Embryonic facial prominence (tissue), 1 donor: ENCODE results near the gene AADACL4.

ENCODE experiments used
- DNase-seq: peaks from one replicate; pipeline ENCODE4 v3.0.0-alpha.2; 2016; ENCODE audit errors: extremely low spot score

Gene AADACL4

DNA sequence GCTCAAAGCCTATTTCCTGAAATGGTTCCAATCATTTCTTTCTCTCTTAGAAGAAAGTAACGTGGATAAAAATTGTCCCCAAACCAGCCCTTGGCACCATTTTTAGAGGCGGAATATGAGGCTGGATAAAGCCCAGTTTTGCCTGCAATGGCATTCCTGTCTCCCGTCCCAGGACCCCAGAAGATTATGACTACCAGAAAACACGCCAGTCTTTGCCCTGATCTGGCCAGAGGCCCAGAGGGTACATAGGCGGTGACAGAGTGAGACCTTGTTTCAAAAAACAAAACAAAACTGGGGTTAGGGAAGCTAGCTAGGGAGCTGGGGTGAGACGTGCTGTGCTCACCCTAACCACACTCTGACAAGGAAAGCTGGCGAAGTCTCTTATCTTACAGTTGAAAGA lies at the start of gene AADACL4:
TSS of gene AADACL4 (plus strand) at position 301 of the 400 bp plus-strand sequence. CDS start 462 bp downstream, outside the sequence.
- no peak for DNase-seq

DNA sequence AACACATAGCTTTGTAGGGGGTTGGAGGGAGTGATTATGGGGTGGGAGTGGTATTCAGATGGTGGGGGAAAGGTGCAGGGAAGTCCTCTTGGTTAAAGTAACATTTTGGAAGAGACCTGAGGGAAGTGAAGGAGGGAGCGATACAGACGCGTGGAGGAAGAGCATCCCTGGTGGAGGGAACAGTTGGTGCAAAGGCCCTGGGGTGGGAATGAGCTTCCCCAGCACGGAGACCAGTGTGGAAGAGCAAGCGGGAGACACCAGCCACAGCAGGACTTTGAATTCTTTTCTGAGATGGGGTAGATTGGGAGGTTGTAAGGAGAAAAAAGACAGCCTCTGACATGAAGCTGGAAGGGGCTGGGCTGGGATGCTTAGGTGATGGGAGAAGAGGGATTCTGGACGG lies 49.4 kb upstream of the AADACL4 start:
- DNase-seq: no peak

DNA sequence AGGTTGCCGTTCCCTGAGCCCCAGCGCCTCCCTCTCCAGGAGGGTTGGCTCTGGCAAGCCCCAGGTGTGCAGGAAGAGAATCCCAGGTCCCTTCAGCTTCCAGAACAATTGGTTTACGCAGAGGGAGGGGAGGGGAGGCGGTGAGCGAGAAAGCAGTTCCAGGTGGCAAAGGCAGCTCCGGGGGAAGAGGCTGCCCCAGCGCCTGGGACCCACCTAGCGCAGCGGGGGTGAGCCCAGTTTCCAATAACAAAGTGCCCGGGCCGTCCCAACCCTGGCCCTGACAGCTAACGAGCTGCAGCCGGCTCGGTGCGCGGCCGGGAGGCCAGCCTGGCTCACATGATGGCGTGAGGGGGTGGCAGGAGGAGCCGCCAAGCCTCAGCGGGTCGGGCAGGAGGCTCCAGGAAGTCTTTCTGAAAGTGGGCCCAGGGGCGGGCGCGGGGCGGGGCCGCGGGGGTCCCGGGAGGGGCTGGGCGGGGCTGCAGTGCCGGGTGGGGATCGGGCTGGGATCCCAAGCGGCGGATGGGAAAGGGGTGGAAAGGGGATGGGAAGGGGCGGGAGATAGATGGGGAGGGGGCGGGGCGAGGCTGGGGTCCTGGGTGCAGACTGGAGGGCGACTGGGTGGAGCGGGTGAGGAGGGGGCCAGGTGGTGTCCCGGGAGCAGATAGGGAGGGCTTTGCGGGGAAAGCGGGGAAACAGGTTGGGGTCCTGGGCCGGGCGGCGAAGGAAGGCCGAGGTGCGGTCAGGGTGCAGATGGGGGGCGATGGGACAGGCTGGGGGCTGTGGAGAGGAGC lies 48.7 kb upstream of the AADACL4 start:
- no peak for DNase-seq

DNA sequence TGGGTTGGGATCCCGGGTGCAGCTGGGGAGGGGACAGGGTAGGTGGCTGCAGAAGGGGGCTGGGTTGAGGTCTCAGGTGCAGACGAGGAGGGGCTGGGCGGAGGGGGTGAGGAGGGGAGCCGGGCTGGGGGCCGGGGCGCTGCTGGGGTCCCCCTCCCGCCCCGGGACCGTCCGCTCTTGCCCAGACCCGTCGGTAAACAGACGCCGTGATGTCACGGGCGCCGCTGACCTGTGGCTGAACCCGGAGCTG lies 48.2 kb upstream of the AADACL4 start:
- DNase-seq: no peak

DNA sequence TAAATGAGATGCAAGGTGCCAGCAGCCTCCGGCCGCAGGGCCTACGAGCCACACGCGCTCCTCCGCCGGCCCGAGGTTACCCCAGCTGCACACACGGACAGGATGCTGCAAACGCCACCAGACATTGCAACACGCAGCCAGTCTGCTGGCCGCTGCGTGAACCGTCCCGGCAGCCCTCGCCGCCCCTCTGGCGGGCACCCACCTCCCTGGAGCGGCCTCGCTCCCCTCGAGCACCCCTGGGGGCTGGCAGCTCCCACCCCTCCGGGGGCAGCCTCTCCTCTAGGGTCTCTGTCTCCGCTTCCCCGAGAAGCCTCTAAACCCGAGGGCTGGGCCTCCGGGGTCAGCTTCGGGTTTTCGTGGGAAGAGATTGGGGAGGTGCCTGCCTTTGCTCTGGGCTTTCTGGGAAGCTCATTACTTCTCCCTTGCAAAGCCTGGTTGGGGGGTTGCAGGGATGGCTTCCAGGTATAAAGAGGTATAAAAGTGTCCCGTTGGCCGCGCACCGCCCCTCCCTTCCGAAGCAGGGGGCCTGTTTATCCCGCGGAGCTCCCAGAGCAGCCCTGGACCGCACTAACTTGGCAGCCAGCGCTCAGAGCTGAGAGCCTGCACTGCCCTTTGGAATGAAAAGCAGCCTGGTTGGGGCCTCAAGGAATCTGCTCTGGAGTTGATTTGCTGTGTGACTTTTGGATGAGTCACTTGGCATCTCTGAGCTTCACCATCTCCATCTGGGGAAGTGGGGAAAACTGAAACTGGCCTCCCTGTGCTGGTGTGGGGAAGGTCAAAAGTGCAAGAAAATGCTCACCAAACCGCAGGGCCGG lies 47.7 kb upstream of the AADACL4 start:
- peak; percentile 25 for DNase-seq

DNA sequence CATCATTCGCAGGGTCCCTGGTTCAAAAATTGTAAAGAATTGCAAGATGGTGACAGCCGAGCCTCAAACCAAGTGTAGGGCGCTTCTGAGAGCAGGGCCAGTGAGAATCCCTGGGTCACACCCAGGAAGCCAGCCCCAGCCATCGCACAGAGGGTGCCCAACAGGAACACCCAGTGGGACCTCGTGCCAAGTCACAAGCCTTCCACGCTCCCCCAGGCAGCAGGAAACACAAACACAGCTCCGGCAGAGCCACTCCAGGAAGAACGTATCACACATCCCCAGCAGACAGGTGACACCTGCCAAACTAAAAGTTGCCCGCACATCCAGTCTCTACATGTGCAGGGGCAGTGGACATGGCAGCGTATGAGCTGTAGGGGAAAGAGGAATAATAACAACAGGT lies 46.1 kb upstream of the AADACL4 start:
- no peak for DNase-seq

DNA sequence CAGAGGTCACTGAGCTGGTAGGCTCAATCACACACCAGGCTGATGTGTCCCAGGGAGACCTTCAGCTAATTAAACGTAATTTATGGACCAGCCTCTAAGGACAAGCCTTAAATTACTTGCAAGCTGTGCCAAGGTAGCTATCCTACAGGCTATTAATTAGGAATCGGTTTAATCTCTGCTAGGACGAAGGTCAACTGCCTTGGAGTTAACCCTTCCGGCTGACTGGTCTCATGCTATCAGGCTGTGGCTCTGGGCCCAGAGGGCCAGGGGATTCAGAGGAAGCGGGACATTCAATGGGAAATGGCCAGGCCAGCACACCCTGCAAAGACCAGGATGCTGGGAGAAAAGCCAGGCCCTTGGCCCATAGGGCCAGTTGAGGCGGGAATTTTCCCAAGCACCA lies 44.9 kb upstream of the AADACL4 start:
- no peak for DNase-seq

DNA sequence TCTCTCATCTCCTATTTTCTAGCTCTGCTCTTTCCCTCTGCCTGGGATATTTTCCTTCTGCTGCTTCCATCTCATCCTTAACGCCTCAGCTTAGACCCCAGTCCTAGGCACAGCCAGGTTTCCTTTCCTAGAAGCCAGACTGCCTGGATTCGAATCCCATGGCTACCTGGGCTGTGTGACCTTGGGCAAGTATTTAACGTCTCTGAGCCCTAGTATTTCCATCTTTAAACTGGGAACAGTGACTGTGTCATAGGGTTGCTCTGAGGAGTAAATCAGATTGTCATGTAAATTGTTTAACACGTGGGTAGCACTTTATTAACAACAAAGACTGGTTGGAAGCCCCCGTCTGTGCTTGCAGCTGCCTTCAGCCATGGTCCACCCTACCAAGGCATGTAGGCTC lies 44.2 kb upstream of the AADACL4 start:
- DNase-seq: no peak

DNA sequence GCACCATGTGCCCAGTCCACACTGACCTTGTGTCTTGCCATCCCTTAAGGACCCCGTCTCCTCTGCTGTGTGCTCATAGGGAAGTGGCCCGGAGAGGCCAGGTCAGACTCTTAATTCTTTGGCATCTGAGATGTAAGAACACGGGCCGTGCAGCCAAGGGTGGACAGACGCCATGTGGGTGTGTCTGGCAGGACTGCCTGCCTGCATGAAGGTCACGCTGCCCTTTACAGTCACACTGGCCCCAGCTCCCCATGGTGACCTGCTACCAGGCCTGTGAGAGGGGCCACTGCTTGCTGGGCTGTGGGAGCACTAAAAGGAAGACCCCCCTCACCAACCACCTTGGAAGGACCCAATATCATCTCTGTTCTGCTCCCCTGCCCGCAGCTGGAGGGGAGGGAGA lies 43.5 kb upstream of the AADACL4 start:
- DNase-seq: no peak

DNA sequence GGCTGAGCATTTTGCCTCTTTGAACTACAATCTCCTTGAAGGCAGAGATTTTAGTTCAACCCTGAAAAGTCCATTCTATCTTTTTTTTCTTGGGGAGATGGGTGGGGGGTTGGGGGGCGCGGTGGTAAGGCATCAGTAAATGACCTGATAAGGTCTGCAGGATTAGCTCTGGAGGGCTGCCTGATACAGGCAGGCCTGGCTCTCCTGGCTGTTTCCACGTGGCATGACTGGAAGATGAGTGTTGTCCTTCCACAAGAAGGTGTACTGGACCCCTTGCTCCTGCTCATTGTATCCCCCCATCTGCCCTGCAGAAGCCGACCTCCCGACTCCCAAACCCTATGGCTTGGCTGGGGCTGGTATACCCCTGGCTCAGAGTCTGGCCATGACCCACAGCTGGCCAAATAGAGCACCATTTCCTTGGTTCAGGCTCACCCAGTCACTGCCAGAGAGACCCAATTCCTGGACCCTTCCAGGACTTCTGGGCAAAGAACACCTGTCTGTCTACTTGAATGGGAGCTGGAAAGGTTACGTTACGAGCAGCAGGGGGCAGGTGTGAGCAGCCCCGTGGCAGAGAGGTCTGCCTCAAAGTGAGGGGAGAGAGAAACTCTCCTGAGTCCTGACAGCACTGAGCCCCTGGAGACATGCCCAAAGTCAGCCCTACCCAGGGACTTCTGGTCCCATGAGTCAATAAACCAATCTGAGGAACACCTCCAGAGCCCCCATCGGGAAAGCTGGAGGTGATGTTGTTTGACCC lies 42.8 kb upstream of the AADACL4 start:
- DNase-seq: no peak

DNA sequence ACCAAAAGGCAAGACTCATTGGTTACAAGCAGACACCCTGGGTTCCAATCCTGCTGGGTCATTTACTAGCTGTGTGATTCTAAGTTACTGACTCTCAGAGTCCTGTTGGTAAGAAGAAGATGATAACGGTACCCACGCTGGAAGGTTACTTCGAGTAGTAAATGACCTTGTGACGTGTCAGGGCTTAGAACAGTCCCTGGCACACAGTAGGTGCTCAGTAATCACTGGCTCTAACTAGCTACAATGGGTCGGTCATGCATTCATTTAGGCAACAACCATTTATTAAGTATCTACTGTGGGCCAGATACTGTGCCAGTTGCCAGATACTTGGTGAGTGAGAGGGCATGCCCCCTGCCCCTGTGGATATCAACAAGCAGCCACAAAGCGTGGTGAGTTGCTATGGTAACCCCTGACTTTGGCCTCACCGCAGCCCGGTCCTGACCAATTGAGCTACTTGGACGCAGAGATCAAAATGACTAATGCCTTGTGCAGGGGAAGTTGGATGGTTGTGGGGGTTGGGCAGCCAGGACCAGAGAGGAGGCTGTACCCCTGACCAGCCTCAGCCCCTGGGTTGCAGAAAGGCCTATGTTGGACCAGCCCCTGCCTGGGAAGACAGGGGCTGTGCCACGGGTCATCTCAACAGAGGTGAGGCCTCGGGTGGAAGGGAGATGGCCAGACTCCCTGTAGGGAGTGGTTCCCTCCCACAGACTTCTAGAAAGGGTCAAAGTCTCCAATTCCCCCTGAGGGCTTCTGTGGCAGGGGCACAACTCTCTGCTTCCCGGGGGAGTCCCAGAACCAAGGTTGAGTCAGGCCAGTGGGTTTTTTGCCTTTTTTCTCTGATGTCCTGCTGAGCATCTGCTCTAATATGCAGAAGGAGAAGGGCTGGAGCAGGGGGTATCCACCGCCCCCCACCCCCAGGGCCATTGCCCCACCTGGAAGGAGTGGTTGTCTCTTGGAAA lies 41.9 kb upstream of the AADACL4 start:
- no peak for DNase-seq

DNA sequence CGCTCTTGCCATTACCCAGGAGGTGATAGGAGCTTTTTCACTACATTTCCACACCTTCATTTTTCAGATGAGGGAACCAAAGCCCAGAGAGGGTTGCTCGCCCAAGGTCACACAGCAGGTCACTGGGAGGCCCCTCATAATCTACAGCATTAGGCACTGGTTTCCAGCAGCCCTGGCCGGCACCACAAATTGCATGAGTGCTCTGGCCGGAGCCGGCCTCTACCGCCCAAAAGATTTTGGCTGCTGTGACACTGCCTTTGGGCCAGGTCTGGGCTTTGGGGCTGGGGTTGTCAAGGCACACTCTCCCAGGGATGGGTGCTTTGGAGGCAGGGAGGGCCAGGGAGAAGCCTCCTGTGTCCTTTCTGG lies 41.2 kb upstream of the AADACL4 start:
- no peak for DNase-seq

DNA sequence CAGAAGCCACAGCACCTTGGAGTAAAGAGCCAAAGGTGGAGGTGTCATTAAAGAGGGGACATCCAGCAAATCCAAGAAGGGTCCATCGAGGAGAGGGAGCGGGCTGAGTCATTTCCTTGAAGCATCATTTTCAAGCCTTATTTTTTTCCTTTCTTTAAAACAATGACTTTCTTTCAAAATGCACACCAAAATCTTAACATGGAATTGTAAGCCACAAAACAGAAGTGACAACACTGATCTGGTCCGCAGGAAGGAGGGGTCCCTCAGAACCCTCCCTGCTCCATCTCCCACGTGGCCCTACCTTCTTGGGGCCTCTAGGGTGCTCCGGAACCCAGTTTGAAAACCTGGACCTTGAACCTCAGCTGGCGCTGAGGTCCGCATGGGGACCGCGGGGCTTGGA lies 40.7 kb upstream of the AADACL4 start:
- DNase-seq: no peak

DNA sequence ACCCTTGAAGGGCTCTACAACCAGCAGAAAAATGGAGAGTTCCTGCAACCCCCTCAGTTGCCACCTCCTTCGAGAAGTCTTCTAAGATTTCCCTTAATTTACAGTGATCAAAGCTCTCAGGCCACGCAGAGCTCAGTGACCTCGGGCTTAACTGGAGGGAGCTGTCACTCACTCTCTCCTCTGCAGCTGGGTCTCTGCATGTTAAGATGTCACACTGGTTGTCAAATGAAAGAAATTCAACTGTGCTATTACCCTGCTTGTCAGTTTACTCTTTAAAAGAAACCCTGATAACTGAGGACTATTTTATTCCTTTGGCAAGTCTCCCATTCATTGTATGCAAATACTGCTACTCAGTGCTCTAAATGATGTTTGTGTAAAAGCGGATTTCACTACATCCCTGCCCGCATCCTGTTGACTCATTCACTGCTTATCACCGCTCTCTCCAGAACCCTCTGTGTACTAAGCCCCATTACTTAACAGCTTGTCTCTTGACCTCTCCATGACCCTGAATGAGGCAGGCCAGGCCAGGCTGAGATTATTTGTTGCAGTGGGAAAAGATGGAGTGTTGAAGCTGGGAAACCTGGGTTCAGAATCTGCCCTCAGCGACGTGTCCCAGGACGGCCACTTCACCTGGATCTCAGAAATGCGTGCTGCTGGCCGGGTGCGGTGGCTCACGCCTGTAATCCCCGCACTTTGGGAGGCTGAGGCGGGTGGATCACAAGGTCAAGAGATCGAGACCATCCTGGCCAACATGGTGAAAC lies 39.6 kb upstream of the AADACL4 start:
- no peak for DNase-seq

DNA sequence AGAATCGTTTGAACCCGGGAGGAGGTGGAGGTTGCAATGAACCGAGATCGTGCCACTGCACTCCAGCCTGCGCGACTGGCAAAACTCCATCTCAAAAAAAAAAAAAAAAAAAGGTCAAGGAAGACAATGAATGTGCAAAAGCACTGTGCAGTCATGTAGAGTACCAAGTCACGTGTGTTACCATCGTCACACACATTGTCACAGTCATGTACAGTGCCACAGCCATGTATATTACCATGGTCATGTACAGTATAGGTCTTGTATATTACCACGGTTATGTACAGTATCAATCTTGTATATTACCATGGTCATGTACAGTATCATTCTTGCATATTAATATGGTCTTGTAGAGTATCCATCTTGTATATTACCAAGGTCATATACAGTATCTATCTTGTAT lies 38.9 kb upstream of the AADACL4 start:
- no peak for DNase-seq

DNA sequence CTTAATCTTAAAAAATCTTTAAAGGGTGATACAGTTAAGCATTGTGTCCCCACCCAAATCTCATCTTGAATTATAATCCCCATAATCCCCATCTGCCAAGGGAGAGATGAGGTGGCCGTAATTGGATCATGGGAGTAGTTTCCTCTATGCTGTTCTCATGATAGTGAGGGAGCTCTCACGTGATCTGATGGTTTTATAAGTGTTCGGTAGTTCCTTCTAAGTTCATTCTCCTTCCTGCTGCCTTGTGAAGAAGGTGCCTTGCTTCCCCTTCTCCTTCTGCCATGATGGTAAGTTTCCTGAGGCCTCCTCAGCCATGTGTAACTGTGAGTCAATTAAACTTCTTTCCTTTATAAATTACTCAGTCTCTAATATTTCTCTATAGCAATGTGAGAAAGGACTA lies 36.6 kb upstream of the AADACL4 start:
- DNase-seq: no peak

DNA sequence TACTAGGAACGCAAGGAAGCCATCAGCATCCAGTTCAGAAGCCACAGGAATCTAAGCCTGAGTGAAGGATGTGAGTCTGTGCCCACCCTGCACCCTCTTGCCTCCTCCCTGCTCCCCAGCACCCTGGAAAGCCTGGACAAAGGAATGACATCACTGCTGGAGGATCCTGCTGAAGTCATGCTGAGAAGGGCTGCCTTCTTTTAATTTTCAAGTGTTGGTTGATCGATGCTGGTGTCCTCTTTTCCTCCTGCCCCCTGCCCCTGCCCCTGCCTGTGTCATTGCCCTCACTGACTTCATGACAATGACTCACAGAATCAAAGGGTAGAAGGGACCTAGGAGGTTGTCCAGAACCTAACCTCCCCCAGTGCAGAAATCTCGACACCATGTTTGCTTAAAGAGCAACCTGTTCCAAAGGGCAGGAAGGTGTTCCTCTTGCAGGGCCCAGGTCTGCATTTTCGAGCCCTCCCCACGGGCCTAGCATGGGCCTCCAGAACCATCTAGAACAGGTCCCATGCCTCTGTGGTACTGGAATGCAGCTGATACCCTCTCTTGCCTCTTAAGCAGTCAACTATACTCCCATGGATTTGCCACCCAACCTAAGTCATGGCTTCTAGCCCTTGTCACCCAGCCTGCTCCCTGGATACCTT lies 35.5 kb upstream of the AADACL4 start:
- no peak for DNase-seq

DNA sequence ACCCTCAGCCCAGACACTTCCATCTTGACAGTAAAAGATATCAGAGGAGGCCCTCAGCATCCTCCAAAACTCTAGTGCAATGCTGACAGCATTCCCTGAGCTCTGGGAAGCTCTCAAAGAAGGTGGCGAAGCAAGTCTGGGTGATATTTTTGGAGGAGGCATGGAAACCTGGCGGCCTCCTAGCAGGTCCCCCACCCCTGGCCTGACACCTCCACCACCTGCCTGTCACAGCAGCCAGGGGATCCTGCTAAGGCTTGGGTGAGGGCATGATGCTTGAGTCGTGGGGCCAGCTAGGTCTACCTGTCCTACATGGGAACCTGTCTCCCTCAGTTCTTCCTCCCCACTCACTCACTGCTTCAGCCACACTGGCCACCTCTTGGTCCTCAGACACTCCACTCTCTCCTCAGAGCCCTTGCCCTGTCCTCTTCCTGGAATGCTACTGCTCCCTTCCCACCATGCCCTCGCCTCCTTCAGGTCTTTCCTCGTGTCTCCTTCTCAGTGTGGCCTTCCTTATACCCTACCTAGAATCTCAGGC lies 34.3 kb upstream of the AADACL4 start:
- DNase-seq: no peak

DNA sequence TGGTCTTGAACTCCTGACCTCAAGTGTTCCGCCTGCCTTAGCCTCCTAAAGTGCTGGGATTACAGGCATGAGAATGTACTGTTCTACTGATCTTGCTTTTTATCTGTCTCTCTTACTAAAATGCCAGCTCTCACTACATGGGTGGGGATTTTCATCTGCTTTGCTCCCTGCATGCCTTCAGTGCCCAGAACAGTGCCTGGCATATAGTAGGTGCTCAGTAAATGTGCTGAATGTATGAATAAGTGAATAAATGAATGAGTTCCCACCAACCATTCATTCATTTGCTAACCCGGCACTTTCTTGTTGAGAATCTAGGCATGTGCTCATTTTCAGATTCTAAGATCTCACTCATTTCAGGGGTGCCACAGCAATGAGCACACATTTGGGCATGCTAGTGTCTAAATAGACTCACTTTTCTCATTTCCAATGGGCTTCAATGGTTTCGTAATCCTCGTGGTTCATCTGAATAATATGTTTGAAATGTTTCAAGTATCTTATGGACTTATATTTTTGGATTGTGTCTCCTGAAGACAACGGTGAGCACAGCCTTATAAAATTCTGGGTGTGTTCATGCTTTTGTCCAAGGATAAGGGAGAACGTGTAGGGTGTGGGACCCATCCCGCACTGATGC lies 33.5 kb upstream of the AADACL4 start:
- DNase-seq: no peak

DNA sequence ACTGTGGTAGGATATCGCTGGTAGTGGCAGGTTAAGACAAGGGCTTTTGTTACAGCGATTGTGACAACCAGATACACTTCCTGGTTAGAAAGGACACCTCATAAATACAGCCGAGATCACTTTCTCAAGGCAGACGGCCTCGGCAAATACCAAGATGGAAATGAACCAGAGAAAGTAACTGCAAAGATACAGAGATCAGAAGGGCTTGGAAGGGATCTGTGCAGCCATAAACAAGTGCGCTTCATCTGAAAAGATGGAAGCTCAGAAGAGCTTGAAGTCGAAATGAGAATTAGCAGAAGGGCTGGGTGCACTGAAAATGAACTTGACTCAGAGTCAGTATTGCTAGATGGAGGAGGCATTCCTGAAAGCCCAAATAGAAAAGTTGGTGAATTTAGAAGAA lies 32.9 kb upstream of the AADACL4 start:
- no peak for DNase-seq
